Measurements from ENCODE around the gene BHLHE40. TPM values are rescaled to one million over a fixed set of nuclear protein-coding genes. Genes with fewer than 3 reads are reported as not detected.

BHLHE40 gene
- total RNA-seq, 4 donors from 2014 or later, result 8.3 to 170 (median 19.4) TPM

GRCh38 chr3:5011555-5012256 lies 32.5 kb downstream of the BHLHE40 start:
- Histone ChIP-seq H3K4me3 (no peak overlapping the region), H3K9me3 (no peaks in the 10 kb centered on the region), H3K27me3 (no peaks in the 10 kb centered on the region), H3K36me3 (no peaks in the 10 kb centered on the region), H3K27ac (replicated peaks in 1 of 4) (no peak overlapping the region), H3K4me1 (peaks cover 2 to 19% (median 9%) of the 10 kb centered on the region in 4 donors)
- no peak for DNase-seq (ENCODE audit: extremely low spot score)
- no peak for TF ChIP-seq POLR2A (IDR thresholded peaks at IDR 0.05; ENCODE audit: low read depth)
- intact Hi-C loops (cut with DNase I), result loop anchor here (5.0 kb wide), 1 partner anchor 59 kb away; no protein-coding TSS in a partner anchor
- WGBS, result 79% methylated on average over 13 of the region's 14 CpGs

- intact Hi-C loops (cut with DNase I), result loop anchor here (5.0 kb wide), 1 partner anchor 60 kb away; no protein-coding TSS in a partner anchor
- Histone ChIP-seq H3K4me1 (peaks cover 7 to 25% (median 12%) of the 10 kb centered on the region in 4 donors), H3K4me3 (no peak overlapping the region), H3K9me3 (no peaks in the 10 kb centered on the region), H3K27me3 (no peaks in the 10 kb centered on the region), H3K27ac (replicated peaks in 1 of 4) (no peak overlapping the region), H3K36me3 (no peaks in the 10 kb centered on the region)
- TF ChIP-seq EP300 (IDR thresholded peaks at IDR 0.05), result no peak
- no peak for TF ChIP-seq CTCF (IDR thresholded peaks at IDR 0.05)
- no peak for TF ChIP-seq POLR2AphosphoS5 (IDR thresholded peaks at IDR 0.05)
- TF ChIP-seq POLR2A (IDR thresholded peaks at IDR 0.05; ENCODE audit: low read depth), result no peak
- 82% methylated on average over 2 of the region's 2 CpGs for WGBS
- DNase-seq (ENCODE audit: extremely low spot score), result no peak
Measured at GRCh38 chr3:5012367-5012766, 33.1 kb downstream of the BHLHE40 start.

GRCh38 chr3:5013021-5013906 lies 34.0 kb downstream of the BHLHE40 start:
- TF ChIP-seq POLR2AphosphoS5 (IDR thresholded peaks at IDR 0.05) (no peak), CTCF (IDR thresholded peaks at IDR 0.05) (no peak), EP300 (IDR thresholded peaks at IDR 0.05) (no peak), POLR2A (IDR thresholded peaks at IDR 0.05; ENCODE audit: low read depth) (no peak)
- 70% methylated on average over 5 of the region's 5 CpGs for WGBS

GRCh38 chr3:5014391-5014790 lies 35.2 kb downstream of the BHLHE40 start:
- Histone ChIP-seq H3K27me3 (no peaks in the 10 kb centered on the region), H3K9me3 (no peaks in the 10 kb centered on the region), H3K27ac (replicated peaks in 1 of 4) (no peak overlapping the region), H3K4me1 (peaks cover 18 to 40% (median 26%) of the 10 kb centered on the region in 4 donors), H3K36me3 (no peaks in the 10 kb centered on the region), H3K4me3 (no peak overlapping the region)
- intact Hi-C loops (cut with DNase I), result loop anchor here (5.0 kb wide), 1 partner anchor 62 kb away; no protein-coding TSS in a partner anchor
- WGBS, result 72% methylated on average over 7 of the region's 7 CpGs
- no peak for TF ChIP-seq EP300 (IDR thresholded peaks at IDR 0.05)
- TF ChIP-seq POLR2AphosphoS5 (IDR thresholded peaks at IDR 0.05), result no peak
- no peak for TF ChIP-seq POLR2A (IDR thresholded peaks at IDR 0.05; ENCODE audit: low read depth)
- no peak for TF ChIP-seq CTCF (IDR thresholded peaks at IDR 0.05)
- DNase-seq (ENCODE audit: extremely low spot score), result no peak

More at GRCh38 chr3:5013021-5013906, 34.0 kb downstream of the BHLHE40 start:
- Histone ChIP-seq H3K9me3 (no peaks in the 10 kb centered on the region), H3K36me3 (no peaks in the 10 kb centered on the region), H3K4me1 (peaks cover 15 to 34% (median 20%) of the 10 kb centered on the region in 4 donors), H3K27ac (replicated peaks in 1 of 4) (no peak overlapping the region), H3K27me3 (no peaks in the 10 kb centered on the region), H3K4me3 (no peak overlapping the region)
- intact Hi-C loops (cut with DNase I), result loop anchor here (5.0 kb wide), 1 partner anchor 61 kb away; no protein-coding TSS in a partner anchor
- no peak for DNase-seq (ENCODE audit: extremely low spot score)

- H3K4me1 ChIP-seq, result peaks cover 18 to 40% (median 26%) of the 10 kb centered on the region in 4 donors
- TF ChIP-seq POLR2AphosphoS5 (IDR thresholded peaks at IDR 0.05) (no peak), CTCF (IDR thresholded peaks at IDR 0.05) (no peak), POLR2A (IDR thresholded peaks at IDR 0.05; ENCODE audit: low read depth) (no peak), EP300 (IDR thresholded peaks at IDR 0.05) (no peak)
Measured at GRCh38 chr3:5015056-5015455, 35.8 kb downstream of the BHLHE40 start.

More at GRCh38 chr3:5015056-5015455, 35.8 kb downstream of the BHLHE40 start:
- no peak for DNase-seq (ENCODE audit: extremely low spot score)
- H3K27me3 ChIP-seq, result no peaks in the 10 kb centered on the region
- H3K36me3 ChIP-seq, result no peaks in the 10 kb centered on the region
- H3K4me3 ChIP-seq, result no peak overlapping the region
- no peak overlapping the region for H3K27ac ChIP-seq (replicated peaks in 1 of 4)
- no peaks in the 10 kb centered on the region for H3K9me3 ChIP-seq
- 92% methylated on average over 5 of the region's 5 CpGs for WGBS
- intact Hi-C loops (cut with DNase I), result no loop called here

Data from esophagus muscularis mucosa (tissue), 4 donors.